ENCODE results near the gene ZNF765.
"Not testable (repeated sequence)": the region's sequence is repeated elsewhere in the genome, so short reads cannot be mapped to it uniquely, and the experiment has no call there.

The ZNF765 gene

GRCh38 chr19:53394974-53395839 is at the start of gene ZNF765:
Gene ZNF765, plus strand, starts transcription at chr19:53395149. Its CDS starts 2,867 bp downstream, at chr19:53398016.
- peak; percentile 93 for DNase-seq

GRCh38 chr19:53355739-53356138 is 39.2 kb upstream of the ZNF765 start:
- no peak for DNase-seq

- no peak for DNase-seq
These were observed 36.9 kb upstream of the ZNF765 start for GRCh38 chr19:53357821-53358581.

- not testable (repeated sequence) for DNase-seq
These were observed 34.9 kb upstream of the ZNF765 start for GRCh38 chr19:53360056-53360455.

- DNase-seq: peak; percentile 70
These were observed 29.6 kb upstream of the ZNF765 start, which contains the start of gene ZNF525 for GRCh38 chr19:53365134-53365898. Gene ZNF525, plus strand, starts transcription at chr19:53365705. Its CDS starts 6,577 bp downstream, at chr19:53372282.

- no peak for DNase-seq
These were observed 29.0 kb upstream of the ZNF765 start for GRCh38 chr19:53365899-53366493.

GRCh38 chr19:53372196-53372595 is 22.8 kb upstream of the ZNF765 start:
- DNase-seq: no peak

- DNase-seq: no peak
These were observed 20.7 kb upstream of the ZNF765 start for GRCh38 chr19:53374288-53374687.

GRCh38 chr19:53374743-53375142 is 20.2 kb upstream of the ZNF765 start:
- DNase-seq: no peak

- no peak for DNase-seq
These were observed 13.6 kb upstream of the ZNF765 start for GRCh38 chr19:53381376-53381775.

GRCh38 chr19:53388168-53388567 is 6.8 kb upstream of the ZNF765 start:
- peak; percentile 4 for DNase-seq

- DNase-seq: no peak
These were observed 6.0 kb upstream of the ZNF765 start for GRCh38 chr19:53388904-53389303.

GRCh38 chr19:53389571-53389970 is 5.4 kb upstream of the ZNF765 start:
- no peak for DNase-seq

GRCh38 chr19:53389978-53390377 is 5.0 kb upstream of the ZNF765 start:
- DNase-seq: no peak

GRCh38 chr19:53394522-53394973 is 401 bp upstream of the ZNF765 start:
- DNase-seq: no peak

- not testable (repeated sequence) for DNase-seq
These were observed 1.0 kb downstream of the ZNF765 start for GRCh38 chr19:53395840-53396524.

GRCh38 chr19:53396525-53396868 is 1.5 kb downstream of the ZNF765 start:
- DNase-seq: no peak

GRCh38 chr19:53397918-53398317 is 3.0 kb downstream of the ZNF765 start:
- DNase-seq: not testable (repeated sequence)

- no peak for DNase-seq
These were observed 14.7 kb downstream of the ZNF765 start for GRCh38 chr19:53409505-53410204.

- not testable (repeated sequence) for DNase-seq
These were observed 25.8 kb downstream of the ZNF765 start for GRCh38 chr19:53420520-53421315.
